ENCODE measurements around the gene CLECL1.

CLECL1 gene

GRCh38 chr12:9673404-9674225 is 59.3 kb downstream of the CLECL1 start:
- H3K4me3 Mint-ChIP-seq, result peak overlapping the region; percentile 91
- no peaks in the 10 kb centered on the region for H3K27me3 Mint-ChIP-seq (ENCODE audit: low read depth)
- H3K9me3 Mint-ChIP-seq, result no peaks in the 10 kb centered on the region
- peak overlapping the region; percentile 94 for H3K27ac Mint-ChIP-seq
- peaks cover 60% of the 10 kb centered on the region for H3K4me1 Mint-ChIP-seq (ENCODE audit: low read depth)
- peaks cover 80% of the 10 kb centered on the region for H3K36me3 Mint-ChIP-seq (ENCODE audit: low read depth)

Measured in T-helper 1 cell treated with Interleukin-12 subunit alpha and Interleukin-12 subunit beta and Interleukin-4 antibody, amounts not matched to agents 30 μg/mL and 1 μg/mL, for 36 hours (primary cell).